ENCODE data around the gene GNB1L.

DNA sequence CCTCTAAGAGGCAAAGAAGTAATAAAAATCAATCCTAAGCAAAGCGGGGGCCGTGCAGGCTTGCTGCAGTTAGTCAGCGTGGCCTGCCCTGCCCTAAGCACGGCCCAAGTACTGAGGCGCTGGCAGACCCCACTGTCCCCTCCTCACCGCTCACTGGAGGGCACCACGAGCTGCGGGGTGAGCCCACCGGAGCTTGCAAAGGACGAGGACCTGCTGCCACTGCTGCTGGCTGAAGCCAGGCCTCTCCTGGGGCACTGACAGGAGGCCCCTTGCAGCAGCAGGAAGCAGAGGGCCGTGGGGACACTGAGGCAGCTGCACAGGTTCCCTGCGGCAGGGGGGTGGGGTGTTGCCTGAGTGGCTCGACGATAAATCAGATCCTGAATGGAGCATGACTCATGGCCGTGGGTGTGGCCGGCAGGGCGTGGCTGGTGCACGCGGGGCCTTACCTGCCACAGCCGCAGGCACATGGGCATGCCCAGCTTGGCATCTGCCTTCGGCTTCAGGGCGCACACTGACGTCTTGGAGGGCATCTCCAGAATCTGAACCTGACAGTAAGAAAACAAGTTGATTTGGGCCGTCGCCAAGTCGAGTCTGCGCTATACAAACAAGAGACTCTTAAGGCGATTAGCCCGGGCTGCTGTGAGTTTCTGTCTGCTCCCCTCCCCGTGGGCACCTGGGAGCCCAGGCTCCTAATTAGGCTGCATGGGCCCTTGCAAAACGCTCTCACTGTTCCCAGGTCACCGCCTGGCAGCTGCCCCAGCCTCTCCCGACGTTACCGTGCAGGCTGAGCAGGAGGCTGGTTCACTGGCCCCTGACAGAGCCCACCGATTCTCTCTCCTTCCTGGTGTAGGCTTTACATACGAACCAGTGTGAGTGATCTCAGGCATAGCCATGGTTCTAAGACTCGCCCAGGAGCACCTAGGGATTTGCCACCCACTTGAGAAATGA, 48.2 kb downstream of the GNB1L start:
- TF ChIP-seq, protein P1, sequence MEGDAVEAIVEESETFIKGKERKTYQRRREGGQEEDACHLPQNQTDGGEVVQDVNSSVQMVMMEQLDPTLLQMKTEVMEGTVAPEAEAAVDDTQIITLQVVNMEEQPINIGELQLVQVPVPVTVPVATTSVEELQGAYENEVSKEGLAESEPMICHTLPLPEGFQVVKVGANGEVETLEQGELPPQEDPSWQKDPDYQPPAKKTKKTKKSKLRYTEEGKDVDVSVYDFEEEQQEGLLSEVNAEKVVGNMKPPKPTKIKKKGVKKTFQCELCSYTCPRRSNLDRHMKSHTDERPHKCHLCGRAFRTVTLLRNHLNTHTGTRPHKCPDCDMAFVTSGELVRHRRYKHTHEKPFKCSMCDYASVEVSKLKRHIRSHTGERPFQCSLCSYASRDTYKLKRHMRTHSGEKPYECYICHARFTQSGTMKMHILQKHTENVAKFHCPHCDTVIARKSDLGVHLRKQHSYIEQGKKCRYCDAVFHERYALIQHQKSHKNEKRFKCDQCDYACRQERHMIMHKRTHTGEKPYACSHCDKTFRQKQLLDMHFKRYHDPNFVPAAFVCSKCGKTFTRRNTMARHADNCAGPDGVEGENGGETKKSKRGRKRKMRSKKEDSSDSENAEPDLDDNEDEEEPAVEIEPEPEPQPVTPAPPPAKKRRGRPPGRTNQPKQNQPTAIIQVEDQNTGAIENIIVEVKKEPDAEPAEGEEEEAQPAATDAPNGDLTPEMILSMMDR (IDR thresholded peaks at IDR 0.05; ENCODE audit: poor library complexity, severe bottlenecking), result no peak
- TF ChIP-seq POLR2AphosphoS5 (IDR thresholded peaks at IDR 0.05) (no peak), EZH2 (IDR thresholded peaks at IDR 0.05; ENCODE audit: borderline replicate concordance, insufficient read depth, low read length, poor library complexity, severe bottlenecking) (no peak), MXI1 (conservative IDR thresholded peaks at IDR 0.05; ENCODE audit: poor library complexity, severe bottlenecking) (no peak), EP300 (conservative IDR thresholded peaks at IDR 0.05; ENCODE audit: poor library complexity, severe bottlenecking) (no peak), SMC3 (conservative IDR thresholded peaks at IDR 0.05; ENCODE audit: poor library complexity) (no peak)
